Esophagus muscularis mucosa (tissue), 4 donors: Measurements from ENCODE around the gene CCL1. TPM values are rescaled to one million over a fixed set of nuclear protein-coding genes. Genes with fewer than 3 reads are reported as not detected.

Experiments
- DNase-seq: peaks from one replicate; pipeline ENCODE4 v3.0.0-alpha.2; 2017; ENCODE audit errors: extremely low spot score
- H3K27ac ChIP-seq, 4 donors: fragments of 200-600 bp; sonication (generic); replicated peaks in 1 of 4; 1 replicate in 3 of 4; 2 replicates in 1 of 4; pipeline ENCODE4 v1.5.1; 2016 to 2019; ENCODE audit warnings: mild to moderate bottlenecking in 1 of 4
- H3K27me3 ChIP-seq, 4 donors: fragments of 200-600 bp; sonication (generic); one replicate each; pipeline versions ENCODE4 v1.5.1 to v1.6.0; 2016 to 2019
- H3K36me3 ChIP-seq, 4 donors: fragments of 200-600 bp; sonication (generic); one replicate each; pipeline ENCODE4 v1.5.1; 2016 to 2019
- H3K4me1 ChIP-seq, 4 donors: fragments of 200-600 bp; sonication (generic); one replicate each; pipeline ENCODE4 v1.5.1; 2016 to 2019
- H3K4me3 ChIP-seq, 4 donors: fragments of 200-600 bp; sonication (generic); 1 replicate in 2 of 4; 2 replicates in 2 of 4; pipeline ENCODE4 v1.5.1; 2016 to 2019; ENCODE audit warnings: mild to moderate bottlenecking in 4 of 4, moderate library complexity in 1 of 4
- H3K9me3 ChIP-seq, 4 donors: fragments of 200-600 bp; sonication (generic); 1 replicate in 3 of 4; 2 replicates in 1 of 4; pipeline ENCODE4 v1.5.1; 2016 to 2019
- EP300 ChIP-seq: sonication (generic); formaldehyde crosslinking; IDR thresholded peaks from one replicate; pipeline ENCODE4 v1.6.1; 2017; ENCODE audit warnings: antibody characterized with exemption
- POLR2A ChIP-seq: fragments of 450-650 bp; IDR thresholded peaks from one replicate; pipeline ENCODE4 v1.6.1; 2017; ENCODE audit warnings: antibody characterized with exemption, moderate library complexity, mild to moderate bottlenecking, low read depth
- POLR2AphosphoS5 ChIP-seq, 2 donors: sonication (generic); formaldehyde crosslinking; IDR thresholded peaks; one replicate each; pipeline ENCODE4 v1.6.1; 2017; ENCODE audit warnings: antibody characterized with exemption in 2 of 2
- WGBS: methylation state at CpG from one replicate; pipeline ENCODE4 v1.1.5; 2018; 5-methylcytosine and 5-hydroxymethylcytosine counted together
- intact Hi-C: fragments of 100-400 bp; cut with DNase I; formaldehyde crosslinking; loops from one replicate; pipeline ENCODE4 v1.15.1; 2023
- total RNA-seq, 4 donors: library from RNA; depleted of rRNA; stranded (reverse); fragments of >200 nt; gene quantifications; one replicate each; pipeline versions ENCODE4 v1.1.0 to v1.2.1, GENCODE V29; 2016
- TF ChIP-seq, protein P1 (sequence below), 3 experiments: fragments of 200-600 bp in 2 of 3; fragments of 450-650 bp in 1 of 3; sonication (generic) in 2 of 3; IDR thresholded peaks; one replicate each; pipeline ENCODE4 v1.5.1; 2017 to 2019; ENCODE audit warnings: antibody characterized with exemption in 3 of 3, mild to moderate bottlenecking in 2 of 3, moderate library complexity in 1 of 3

The CCL1 gene
- total RNA-seq, 4 donors from 2014 or later = not detected

DNA sequence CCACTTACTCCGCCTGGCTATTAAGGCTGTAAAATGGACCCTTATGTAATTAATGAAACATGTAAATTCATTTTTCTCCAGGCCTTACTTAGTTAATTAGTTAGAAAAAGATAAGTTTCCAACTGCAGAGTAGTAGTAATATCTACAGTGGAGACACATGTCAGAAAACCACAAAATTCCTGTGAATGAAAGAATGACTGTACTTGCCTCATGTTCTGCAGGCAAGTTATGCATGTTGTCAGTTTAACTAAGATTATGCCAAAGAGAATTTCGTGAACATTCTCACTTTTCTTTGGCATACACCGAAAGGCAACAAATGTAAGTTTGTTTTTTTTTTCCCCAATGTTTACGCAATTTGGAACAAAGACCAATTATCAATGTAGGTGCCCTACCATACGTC, 16.8 kb upstream of the CCL1 start:
- Histone ChIP-seq H3K27ac (no peak overlapping the region), H3K4me1 (no peaks in the 10 kb centered on the region), H3K36me3 (no peaks in the 10 kb centered on the region), H3K27me3 (peaks cover 0 to 16% (median 0%) of the 10 kb centered on the region in 4 donors), H3K4me3 (no peak overlapping the region), H3K9me3 (no peaks in the 10 kb centered on the region)
- no peak for DNase-seq
- TF ChIP-seq POLR2A (no peak), POLR2AphosphoS5 (IDR thresholded peaks at IDR 0.05) (no peak), EP300 (no peak)
- TF ChIP-seq, protein P1, sequence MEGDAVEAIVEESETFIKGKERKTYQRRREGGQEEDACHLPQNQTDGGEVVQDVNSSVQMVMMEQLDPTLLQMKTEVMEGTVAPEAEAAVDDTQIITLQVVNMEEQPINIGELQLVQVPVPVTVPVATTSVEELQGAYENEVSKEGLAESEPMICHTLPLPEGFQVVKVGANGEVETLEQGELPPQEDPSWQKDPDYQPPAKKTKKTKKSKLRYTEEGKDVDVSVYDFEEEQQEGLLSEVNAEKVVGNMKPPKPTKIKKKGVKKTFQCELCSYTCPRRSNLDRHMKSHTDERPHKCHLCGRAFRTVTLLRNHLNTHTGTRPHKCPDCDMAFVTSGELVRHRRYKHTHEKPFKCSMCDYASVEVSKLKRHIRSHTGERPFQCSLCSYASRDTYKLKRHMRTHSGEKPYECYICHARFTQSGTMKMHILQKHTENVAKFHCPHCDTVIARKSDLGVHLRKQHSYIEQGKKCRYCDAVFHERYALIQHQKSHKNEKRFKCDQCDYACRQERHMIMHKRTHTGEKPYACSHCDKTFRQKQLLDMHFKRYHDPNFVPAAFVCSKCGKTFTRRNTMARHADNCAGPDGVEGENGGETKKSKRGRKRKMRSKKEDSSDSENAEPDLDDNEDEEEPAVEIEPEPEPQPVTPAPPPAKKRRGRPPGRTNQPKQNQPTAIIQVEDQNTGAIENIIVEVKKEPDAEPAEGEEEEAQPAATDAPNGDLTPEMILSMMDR (IDR thresholded peaks at IDR 0.05) = no peak
- intact Hi-C loops = no loop called here
- 70% methylated on average over 5 of the region's 5 CpGs for WGBS

DNA sequence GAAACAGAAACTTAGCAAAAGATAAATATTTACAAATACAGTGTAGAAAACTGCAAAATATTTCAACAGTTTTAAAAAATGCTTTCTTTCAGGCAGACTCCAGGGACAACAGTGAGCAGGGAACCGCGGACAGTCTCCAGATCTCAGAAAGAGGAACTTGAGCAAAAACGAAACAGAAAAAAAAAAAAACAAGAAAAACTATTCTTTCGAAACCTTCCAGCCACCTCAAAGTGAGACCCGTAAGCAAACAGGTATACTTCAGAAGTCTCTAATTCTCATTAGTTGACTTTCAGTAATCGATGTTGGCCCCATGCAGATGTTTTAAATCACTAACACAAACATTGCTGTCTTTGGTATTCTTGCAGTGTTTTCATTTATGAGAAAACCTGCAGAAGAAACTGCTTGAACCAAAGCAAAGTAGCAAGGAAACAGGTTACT, 15.7 kb upstream of the CCL1 start:
- Histone ChIP-seq H3K36me3 (no peaks in the 10 kb centered on the region), H3K27ac (no peak overlapping the region), H3K4me1 (no peaks in the 10 kb centered on the region), H3K9me3 (no peaks in the 10 kb centered on the region), H3K27me3 (peaks cover 0 to 16% (median 0%) of the 10 kb centered on the region in 4 donors), H3K4me3 (no peak overlapping the region)
- 14% methylated on average over 6 of the region's 6 CpGs for WGBS
- TF ChIP-seq, protein P1 (IDR thresholded peaks at IDR 0.05) = no peak
- TF ChIP-seq EP300 = no peak
- intact Hi-C loops = no loop called here
- no peak for DNase-seq

DNA sequence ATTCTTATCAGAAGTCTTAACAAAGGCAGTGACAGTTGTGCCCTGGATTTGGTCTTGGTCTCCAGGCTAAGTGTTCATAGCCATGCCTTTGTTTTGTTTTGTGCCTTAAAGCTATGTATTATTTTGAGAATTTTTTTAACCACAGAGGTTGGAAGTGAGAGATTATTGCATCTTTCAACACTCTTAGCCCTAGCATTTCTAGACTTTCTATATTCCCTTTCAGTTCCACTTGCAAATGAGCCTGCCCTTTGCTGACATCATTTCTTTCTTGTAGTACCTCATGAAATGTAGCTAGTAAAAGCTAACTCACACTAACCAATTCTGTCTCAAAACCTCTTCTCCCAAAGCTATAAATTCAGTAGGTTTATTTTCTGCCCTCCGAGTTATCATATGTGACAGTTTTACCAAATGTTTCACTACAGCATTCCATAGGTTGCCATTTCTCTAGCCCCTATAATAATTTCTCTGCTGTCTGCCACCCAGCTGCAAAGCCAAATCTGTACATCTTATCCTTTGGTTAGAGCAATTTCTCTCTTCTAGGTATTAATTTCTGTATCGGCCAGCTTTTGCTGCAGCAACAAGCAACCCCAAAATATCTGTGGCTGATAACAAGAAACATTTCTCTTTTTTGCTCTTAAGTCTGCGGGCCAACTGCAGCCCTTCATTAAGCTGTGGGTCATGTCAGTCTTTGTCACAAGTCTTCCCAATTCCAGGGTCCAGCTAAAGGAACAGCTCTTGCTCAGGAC, 14.2 kb upstream of the CCL1 start:
- no peak for TF ChIP-seq POLR2AphosphoS5 (IDR thresholded peaks at IDR 0.05)
- TF ChIP-seq, protein P1 (IDR thresholded peaks at IDR 0.05) = no peak
- TF ChIP-seq EP300 = no peak
- no peak for TF ChIP-seq POLR2A
- 88% methylated on average over 3 of the region's 3 CpGs for WGBS
- H3K36me3 ChIP-seq = no peaks in the 10 kb centered on the region

DNA sequence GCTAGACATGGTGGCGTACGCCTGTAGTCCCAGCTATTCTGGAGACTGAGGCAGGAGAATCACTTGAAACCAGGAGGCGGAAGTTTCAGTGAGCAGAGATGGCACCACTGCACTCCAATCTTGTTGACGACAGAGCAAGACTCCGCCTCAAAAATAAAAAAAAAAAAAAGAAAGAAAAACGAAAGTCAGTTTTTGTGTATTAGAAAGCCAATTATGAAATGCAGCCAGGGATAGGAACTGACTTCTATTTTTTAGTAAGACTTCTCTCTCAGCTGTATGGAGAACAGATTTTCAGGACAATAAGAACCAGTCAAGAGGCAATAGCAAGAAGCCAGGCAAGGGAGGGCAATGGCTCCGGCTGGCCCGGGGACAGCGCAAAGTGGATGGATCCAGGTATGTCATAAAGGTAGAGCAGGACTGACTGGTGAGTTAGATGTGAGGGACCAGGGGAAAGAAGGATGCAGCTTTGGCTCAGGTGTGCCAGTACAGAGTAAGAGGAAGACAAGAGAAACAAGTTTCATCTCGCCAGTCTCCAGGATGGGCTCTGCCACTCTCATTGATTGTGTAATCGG, 12.5 kb upstream of the CCL1 start:
- peaks cover 0 to 7% (median 0%) of the 10 kb centered on the region in 4 donors for H3K27me3 ChIP-seq
- H3K27ac ChIP-seq = no peak overlapping the region
- H3K36me3 ChIP-seq = no peaks in the 10 kb centered on the region
- no peaks in the 10 kb centered on the region for H3K4me1 ChIP-seq
- TF ChIP-seq, protein P1 (IDR thresholded peaks at IDR 0.05) = no peak
- no peak for TF ChIP-seq POLR2AphosphoS5 (IDR thresholded peaks at IDR 0.05)
- no peak for TF ChIP-seq EP300
- TF ChIP-seq POLR2A = no peak
- no peaks in the 10 kb centered on the region for H3K9me3 ChIP-seq
- no peak for DNase-seq
- intact Hi-C loops = no loop called here
- H3K4me3 ChIP-seq = no peak overlapping the region
- 88% methylated on average over 11 of the region's 11 CpGs for WGBS

More for the DNA sequence above, 14.2 kb upstream of the CCL1 start:
- no peaks in the 10 kb centered on the region for H3K4me1 ChIP-seq
- H3K4me3 ChIP-seq = no peak overlapping the region
- peaks cover 0 to 11% (median 0%) of the 10 kb centered on the region in 4 donors for H3K27me3 ChIP-seq
- intact Hi-C loops = no loop called here
- DNase-seq = no peak
- H3K27ac ChIP-seq = no peak overlapping the region
- H3K9me3 ChIP-seq = no peaks in the 10 kb centered on the region
